Cardiac fibroblast (primary cell): ENCODE data around the gene PTBP1.
"Not testable (repeated sequence)": the region's sequence is repeated elsewhere in the genome, so short reads cannot be mapped to it uniquely, and the experiment has no call there.

ENCODE experiments used
- DNase-seq, 2 donors: peaks; one replicate each; pipeline versions ENCODE4 v3.0.0 to v3.0.0-alpha.2; 2010; ENCODE audit warnings: low read depth in 2 of 2
- H3K4me3 ChIP-seq, 2 donors: replicated peaks in 1 of 2; 1 replicate in 1 of 2; 2 replicates in 1 of 2; pipeline ENCODE4 v1.5.1; 2011; ENCODE audit warnings: low read depth in 2 of 2, low read length in 2 of 2, mild to moderate bottlenecking in 2 of 2, moderate library complexity in 1 of 2
- CTCF ChIP-seq: IDR thresholded peaks from one replicate; pipeline ENCODE4 v1.5.1; 2011; ENCODE audit warnings: low read depth, mild to moderate bottlenecking, low read length, inconsistent platforms

Gene PTBP1

GRCh38 chr19:829129-829758 lies 32.0 kb downstream of the PTBP1 start:
- TF ChIP-seq CTCF, result no peak
- no peak for DNase-seq
- H3K4me3 ChIP-seq, result no peak overlapping the region

- no peak overlapping the region for H3K4me3 ChIP-seq
- TF ChIP-seq CTCF, result no peak
- DNase-seq, result no peak
These were observed 34.4 kb downstream of the PTBP1 start for GRCh38 chr19:831407-832369.

GRCh38 chr19:834216-834615 lies 37.0 kb downstream of the PTBP1 start:
- no peak overlapping the region for H3K4me3 ChIP-seq
- no peak for TF ChIP-seq CTCF
- DNase-seq, result no peak

GRCh38 chr19:835210-835810 lies 38.1 kb downstream of the PTBP1 start:
- no peak overlapping the region for H3K4me3 ChIP-seq
- DNase-seq, result no peak
- TF ChIP-seq CTCF, result no peak

- no peak within 1 kb of the TSS for H3K4me3 ChIP-seq
- DNase-seq, result no peak
- TF ChIP-seq CTCF, result no peak
These were observed 43.4 kb downstream of the PTBP1 start, which contains the start of gene PRTN3 for GRCh38 chr19:840519-841206. Gene PRTN3, plus strand, starts transcription at chr19:840999. Its CDS starts 10 bp downstream, at chr19:841009.

GRCh38 chr19:842802-843179 lies 45.5 kb downstream of the PTBP1 start:
- DNase-seq, H3K4me3 ChIP-seq: not testable (repeated sequence)
